GM18858 (cell line): Measurements from ENCODE around the gene JSRP1.

ENCODE experiments used
- ATAC-seq: cut with Tn5 transposase; IDR thresholded peaks from one replicate; pipeline ENCODE4 v1.9.1; 2021; ENCODE audit not compliant: unreplicated experiment

JSRP1 gene, protein sequence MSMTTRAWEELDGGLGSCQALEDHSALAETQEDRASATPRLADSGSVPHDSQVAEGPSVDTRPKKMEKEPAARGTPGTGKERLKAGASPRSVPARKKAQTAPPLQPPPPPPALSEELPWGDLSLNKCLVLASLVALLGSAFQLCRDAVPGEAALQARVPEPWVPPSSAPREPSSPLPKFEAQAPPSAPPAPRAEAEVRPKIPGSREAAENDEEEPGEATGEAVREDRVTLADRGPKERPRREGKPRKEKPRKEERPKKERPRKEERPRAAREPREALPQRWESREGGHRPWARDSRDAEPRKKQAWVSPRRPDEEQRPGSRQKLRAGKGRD

DNA sequence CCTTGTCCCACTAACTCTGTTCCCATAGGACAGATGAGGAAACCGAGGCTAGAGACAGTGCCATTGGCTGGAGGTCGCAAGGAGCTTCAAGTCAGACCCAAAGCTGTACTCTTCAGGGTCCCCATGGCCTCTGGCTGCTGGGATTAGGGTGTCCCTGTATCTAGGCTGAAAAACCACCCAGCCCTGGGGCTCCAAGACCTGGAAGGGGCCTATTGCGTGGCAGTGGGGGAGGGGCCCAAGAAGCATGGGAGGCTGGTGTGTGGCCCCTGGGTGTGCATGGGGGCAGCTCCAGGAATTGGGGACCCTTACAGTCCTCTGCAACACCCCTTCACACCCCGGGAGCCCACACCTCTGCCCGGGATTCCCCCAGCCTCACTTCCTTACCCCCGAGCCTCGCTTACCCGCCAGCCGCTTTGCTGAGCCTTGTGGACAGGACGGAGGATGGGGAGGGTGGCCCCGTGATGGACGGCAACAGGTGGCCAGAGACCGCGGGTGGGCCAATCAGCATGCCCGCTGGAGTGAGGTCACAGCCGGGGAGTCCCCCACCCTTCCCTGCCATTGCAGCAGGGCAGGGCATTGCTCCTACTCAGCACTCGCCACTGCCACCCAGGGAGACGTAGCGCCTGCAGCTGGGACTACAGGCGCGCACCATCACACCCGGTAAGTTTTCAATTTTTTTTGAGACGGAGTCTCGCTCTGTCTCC is at the start of gene JSRP1:
JSRP1 (minus strand) TSS at position 436 of the 704 bp plus-strand sequence. CDS start 1,103 bp downstream, outside the sequence.
- no peak for ATAC-seq

DNA sequence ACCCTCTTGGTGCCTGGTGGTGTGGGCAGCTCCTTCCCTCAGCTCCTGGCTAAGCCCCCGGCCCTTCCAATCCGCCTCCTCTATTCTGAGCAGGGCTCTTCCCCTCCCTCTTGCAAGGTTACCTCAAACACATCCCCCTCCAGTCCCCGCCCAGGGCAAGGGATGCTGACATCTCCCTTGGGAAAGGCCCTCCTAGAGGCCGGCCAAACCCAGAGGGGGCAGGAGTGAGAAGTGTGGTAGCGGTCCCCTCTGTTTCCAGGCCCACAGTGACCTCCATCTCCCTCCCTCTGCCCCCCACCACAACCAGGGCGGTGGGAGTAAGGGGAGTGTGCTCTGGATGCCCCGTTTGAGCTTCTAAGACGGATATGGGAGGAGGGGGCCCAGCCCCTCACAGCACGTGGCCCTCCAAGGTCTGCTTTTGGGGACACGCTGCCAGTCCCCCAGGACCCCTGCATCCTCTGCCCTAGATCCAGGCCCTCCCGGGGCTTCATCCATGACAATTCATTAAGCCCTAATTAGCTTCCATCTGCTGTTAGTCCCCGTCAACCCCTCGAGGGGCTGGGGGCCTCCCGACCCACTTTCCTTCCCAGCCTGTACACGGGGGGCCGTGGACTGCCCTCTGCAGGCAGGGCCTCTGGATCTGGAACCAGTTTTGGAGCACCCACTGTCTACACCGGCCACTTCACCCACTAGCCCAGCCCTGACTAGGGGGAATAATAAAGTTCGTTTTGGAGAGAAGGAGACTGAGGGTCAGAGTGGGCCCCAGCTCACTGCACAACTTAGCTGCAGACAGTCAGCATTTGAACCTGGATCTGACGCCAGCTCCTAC is 49.4 kb upstream of the JSRP1 start:
- ATAC-seq: no peak

DNA sequence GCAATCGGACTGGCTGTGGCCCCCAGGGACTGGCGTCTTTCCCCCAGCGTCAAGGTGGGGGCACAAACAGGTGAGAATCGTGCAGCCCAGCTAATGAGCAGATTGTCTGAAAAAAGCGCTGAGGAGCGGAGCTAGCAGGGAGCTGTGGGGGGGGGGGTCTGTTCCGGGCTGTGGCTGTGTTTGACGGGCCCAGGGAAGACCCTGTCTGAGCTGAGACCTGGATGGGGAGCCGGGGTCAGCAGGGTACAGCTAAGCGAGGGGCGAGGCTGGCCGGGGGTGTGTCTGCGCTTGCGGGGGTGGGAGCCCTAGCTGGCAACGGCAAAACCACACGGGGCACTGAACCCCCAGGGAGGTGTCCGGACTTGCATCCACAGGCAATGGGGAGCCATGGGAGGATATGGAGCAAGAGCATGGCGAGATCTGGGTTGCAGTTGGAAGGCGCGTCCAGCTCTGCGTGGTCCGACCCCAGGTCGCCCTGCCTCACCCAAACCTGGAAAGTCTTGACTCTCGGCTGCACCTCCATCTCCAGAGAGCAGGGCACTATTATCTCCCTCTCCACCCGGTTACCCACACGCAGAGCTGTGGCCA is 47.1 kb upstream of the JSRP1 start:
- no peak for ATAC-seq

DNA sequence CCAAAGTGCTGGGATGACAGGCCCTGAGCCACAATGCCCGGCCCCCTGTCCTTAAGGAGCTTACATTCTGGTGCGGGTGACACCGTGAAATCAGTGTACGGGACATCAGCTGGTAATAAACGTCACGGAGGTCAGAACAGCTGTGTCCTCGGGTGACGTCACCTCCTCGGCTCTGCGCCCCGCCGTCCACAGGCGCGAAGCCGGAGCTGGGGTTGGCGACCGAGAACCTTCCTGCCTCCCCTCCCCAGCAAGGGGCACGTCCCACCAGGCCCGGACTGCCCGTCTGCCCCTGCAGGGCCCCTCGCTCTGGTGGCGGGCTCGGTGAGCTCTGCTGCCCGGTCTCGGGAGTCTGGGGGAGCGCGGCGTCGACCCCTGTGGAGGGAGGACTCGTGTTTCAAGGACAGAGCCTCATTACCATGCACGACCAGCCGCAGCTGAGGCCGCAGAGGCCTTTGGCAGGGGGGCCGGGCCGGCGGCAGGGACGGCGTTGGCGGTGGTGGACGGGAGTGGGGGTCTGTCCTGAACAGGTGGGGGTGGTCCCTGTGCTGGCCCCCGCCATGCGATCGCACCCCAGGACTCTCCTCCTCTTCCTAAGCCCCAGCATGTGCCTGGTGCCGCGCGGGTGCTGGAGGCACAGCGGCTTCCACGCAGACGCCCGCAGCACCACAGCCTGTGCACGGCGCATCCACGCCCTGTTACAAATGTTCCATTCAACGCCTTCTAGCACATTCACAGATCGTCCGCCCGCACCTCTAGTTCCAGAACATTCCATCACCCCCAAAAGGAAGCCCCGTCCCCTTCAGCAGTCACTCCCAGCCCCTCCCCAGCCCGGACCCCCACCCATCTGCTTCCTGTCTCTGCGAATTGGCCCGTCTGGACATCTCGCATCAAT is 46.3 kb upstream of the JSRP1 start:
- no peak for ATAC-seq

DNA sequence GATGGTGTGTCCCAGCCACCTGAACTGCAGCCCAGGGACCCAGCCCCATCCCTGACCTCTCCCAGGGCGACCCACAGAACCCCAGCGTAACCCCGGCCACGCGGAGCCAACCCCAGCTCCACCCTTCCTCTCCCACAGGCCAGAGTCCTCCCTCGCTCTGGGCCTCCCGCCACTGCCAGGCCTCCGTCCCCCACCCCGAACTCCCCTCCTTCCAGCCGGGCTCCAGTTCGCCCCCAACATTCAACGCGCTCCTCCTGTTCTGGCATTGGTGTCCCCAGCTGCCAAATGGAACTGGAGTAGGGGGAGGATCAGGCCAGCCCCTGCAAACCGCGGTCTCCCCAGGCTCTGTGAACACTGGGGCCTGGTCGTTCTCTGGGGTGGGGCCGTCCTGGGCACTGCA is 44.3 kb upstream of the JSRP1 start:
- ATAC-seq: no peak

DNA sequence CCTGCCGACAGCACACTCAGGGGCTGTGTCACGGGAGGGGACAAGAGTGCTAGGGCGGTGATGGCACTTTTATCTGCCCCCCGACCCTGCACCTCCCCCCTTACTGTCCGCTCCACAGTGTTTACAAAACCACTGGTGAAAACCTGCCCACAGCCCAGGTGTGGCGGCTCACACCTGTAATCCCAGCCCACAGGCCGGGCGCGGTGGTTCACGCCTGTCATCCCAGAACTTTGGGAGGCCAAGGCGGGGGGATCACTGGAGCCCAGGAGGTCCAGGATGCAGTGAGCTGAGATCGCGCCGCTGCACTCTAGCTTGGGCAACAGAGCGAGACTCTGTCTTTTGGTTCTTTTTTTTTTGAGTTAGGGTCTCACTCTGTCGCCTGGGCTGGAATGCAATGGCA is 39.9 kb upstream of the JSRP1 start:
- ATAC-seq: no peak

DNA sequence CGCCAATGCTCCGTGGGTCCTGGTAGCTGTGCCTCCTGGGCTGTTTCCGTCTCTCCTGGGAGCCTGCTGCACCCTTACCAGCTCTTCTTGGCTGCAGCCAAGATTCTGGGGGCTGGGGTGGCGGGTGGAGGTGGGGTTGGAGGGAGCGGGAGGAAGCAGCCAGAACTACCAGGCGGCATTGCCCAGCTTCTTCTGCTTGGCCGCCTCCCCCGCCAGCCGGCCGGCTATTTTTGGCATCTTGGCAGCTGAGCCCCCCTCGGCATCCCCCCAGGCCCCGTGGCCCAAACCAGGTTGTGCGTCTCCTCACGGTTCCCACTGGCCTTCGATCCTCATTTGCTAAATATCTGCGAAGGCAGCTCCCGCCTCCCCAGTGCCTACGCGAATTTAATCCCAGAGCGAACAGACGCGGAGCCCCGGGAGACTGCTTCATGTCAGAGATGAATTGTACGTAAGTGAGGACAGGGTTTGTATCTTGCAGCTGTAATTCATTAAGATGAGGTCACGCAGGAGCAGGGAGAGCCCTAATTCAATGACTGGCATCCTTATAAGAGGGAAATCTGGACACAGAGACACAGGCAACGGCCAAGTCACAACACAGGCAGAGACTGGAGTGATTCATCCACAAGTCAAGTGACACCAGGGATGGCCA is 38.6 kb upstream of the JSRP1 start:
- ATAC-seq: no peak

DNA sequence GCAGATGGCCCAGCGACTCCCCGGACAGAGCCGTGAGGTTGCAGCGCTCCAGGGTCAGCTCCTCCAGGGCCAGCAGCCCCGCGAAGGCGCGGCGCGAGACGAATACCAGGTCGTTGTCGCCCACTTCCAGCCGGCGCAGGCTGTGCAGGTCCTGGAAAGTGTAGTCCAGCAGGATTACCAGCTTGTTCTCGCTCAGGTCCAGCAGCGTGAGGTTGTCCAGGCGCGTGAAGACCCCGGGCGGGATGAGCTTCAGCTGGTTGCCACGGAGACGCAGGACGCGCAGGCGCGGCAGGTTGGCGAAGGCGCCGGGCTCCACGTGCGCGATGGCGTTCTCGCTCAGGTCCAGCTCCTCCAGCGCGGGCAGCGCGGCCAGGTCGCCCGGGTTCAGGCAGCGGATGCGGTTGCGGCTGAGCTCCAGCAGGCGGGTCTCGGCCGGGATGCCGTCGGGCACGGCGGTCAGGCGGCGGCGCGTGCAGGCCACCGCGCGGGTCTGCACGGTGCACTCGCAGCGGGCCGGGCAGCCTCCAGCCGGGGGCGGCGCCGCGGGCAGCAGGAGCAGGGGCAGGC is 35.1 kb upstream of the JSRP1 start:
- ATAC-seq: no peak

DNA sequence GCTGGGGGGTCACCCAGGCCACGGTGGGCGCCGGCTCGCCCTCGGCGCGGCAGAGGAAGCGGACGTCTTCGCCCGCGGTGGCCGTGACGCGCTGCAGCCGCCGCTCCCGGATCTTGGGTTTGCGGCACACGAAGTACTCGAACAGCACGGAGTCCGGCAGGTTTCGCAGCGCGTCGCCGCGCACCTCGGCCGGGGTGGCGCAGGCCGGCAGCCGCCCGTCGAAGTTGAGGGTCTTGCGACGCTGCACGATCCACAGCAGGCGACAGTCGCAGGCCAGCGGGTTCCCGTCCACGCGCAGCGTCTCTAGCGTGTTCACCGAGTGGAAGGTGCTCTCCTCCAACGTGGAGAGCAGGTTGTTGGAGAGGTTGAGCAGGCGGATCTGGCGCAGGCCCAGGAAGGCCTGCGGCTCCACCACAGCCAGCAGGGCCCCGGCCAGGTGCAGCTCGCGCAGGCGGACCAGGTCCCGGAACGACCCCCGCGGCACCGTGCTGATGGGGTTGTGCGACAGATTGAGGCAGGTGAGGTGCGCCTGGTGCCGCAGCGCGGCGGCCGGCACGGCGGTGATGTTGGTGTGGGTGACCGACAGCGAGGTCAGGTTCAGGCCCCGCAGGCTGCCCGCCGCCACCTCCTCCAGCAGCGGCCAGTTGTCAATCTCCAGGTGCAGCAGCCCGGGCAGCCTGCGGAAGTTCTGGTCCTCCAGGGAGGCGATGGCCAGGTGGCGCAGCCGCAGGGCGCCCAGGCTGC is 34.4 kb upstream of the JSRP1 start:
- ATAC-seq: no peak

DNA sequence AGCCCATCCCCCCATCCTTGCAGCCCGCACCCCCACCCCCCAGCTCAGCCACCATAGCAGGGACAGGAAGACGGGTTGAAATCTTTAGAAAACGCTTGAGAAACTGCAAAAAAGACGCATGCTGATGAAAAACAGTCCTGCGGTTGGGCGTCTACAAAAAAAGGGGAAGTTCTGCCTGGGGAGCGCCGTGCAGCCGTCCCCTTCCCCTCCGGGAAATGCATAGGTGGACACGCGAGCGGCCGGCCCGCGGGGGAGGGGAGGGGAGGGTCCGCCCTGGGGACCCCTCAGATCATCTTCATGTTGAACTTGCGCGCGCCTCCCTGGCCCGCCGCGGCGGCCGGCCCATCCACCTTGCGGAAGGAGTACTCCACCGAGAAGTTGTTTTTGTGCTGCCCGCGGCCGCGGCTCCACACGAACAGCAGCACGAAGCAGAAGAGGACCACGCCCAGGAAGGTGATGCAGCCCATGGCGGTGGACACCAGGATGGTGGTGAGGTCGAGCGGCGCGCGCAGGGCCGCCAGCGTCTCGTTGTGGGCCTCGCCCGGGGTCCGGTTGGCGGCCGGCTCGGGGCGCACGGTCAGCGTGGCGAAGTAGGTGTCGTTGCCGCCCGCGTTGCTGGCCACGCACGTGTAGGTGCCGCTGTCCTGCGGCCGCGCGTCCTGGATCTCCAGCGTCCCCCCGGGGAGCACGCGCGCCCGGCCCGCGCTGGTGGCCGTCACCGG is 33.7 kb upstream of the JSRP1 start:
- no peak for ATAC-seq

DNA sequence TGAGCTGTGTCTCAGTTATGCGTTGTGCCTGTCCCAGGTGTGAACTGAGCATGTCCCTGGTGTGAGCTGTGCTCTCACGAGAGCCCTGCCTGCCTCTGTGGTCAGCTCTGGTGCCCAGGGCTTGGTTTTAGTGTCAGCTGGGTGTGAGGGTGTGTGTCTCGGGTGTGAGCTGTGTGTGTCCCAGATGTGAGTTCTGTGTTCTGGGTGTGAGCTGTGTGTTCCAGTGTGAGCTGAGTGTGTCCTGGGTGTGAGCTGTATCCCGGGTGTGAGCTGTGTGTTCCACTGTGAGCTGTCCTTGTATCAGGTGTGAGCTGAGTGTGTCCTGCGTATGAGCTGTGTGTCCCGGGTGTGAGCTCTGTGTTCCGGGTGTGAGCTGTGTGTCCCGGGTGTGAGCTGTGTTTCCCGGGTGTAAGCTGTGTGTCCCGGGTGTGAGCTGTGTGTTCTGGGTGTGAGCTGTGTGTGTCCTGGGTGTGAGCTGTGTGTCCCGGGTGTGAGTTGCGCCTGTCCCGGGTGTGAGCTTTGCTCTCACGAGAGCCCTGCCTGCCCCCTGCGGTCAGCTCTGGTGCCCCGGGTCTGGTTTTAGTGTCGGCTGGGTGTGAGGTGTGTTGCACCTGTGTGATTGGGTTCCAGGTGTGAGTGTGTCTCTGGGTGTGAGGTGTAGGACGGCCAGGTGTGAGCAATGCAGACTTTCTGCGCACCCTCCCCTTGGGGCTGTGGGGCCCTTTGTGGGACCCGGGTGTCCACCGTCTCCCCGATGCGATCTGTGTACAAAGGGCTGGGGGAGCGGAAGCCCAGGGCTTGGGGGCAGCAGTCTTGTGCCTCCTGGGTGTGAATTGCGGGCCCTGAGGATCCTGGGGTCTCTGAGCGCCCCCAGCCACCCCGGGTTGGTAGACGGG is 32.8 kb upstream of the JSRP1 start:
- ATAC-seq: no peak

DNA sequence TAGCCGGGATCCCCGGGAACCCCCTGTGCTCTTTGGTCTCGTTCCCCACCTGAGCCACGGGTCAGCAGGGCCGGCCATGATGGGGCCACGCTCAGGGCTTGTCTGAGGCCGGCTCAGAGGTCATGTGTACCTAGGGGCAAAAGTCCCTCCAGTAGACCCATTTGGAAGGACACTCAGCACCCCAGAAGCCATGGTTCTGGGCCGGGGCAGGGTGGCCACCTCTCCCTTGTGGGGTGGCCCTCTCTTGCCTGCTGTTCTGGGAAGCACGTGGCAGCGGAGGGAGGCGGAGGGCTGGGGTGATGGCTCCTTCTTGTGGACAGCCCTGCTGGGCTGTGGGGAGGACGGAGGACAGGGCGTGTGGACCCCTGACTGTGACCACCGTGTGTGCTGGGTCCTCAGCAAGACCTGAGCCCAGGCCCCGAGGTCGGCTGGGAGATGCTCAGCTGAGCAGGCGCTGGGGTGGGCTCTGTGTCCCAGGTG is 32.2 kb upstream of the JSRP1 start:
- no peak for ATAC-seq

DNA sequence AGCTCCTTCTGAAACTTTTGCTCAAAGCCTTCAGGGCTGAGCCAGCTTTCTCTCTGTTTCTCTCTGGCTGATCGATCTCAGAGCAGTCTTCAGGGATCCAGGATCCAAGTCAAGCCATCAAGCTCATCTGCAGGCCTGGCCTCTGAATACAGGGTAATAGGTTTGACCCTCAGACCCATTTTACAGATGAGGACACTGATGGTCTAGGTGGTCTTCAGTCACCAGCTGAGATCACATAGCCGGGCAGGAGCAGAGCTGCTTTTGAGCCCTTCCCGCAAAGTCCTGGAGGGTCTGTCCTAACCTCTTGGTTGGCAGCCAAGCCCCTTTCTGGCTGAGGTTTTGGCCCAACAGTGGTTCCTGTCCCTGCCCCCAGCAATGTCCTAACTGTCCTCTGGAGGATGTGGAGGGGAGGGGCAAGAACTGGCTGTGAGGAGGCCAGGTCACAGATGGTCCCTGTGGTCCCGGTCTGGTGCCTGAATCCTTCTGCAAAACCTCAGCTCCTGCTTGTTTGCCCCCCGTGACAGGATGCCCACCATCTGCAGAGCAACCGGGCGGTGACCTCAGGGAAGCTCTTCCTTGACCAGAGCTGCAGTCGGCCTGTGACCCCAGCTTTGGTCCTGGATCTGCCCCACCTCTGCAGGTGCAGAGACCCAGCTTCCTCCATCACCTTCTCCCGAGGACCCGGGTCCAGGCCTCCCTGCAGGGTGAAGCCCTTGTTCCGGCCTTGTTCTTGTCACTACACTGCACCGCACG is 31.5 kb upstream of the JSRP1 start:
- ATAC-seq: no peak

DNA sequence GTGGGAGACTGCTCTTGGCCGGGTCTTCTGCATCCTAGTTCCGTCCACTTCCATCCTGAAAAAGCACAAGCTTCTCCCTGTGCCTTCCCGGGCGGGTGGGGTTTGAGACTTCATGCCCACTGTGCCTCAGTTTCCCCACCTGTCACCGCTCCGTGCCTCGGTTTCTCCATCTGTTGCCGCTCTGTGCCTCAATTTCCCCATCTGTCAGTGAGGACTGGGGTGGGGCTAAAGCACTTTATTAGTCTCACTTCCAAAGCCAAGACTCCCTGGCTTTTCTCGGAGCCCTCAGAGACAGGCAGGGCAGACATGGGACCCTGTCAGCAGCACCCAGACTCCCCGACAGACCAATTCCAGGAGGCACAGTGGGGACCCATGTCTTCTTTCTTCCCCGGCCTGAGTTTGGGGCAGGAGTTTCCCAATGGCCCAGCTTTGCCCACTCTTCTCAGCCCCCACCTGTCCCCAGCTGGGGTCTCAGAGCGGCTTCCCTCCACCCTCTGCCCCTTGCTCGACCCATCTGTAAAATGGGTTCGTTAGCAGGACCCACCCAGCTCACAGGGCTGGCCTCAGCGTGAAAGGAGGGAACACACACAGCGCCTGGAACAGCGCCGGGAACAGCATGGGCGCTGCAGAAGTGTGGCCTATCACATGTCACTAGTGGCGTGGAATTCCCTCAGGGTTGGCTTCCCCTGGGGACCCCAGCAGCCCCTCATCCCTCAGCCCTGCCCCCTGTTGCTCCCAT is 30.4 kb upstream of the JSRP1 start:
- ATAC-seq: no peak

DNA sequence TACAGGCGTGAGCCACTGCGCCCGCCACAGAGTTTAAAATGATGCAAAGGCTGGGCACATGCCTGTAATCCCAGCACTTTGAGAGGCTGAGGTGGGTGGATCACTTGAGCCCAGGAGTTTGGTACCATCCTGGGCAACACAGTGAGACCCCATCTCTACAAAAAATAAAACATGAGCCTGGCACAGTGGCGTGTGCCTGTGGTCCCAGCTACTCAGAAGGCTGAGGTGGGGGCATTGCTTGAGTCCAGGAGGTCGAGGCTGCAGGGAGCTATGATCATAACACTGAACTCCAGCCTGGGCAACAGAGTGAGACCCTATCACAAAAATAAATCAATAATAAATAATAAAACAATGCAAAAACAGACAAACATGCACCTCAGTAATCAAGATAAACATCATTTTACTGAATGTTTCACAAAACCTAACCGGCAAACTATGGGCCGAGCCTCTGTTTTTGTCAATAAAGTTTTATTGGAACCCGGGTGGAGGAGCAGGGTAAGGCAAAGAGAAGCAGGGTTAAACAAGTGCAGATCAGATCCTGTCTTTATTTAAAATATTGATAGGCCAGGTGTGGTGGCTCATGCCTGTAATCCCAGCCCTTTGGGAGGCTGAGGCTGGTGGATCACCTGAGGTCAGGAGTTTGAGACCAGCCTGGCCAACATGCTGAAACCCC is 27.8 kb upstream of the JSRP1 start:
- ATAC-seq: no peak
